GM21447 (cell line): ENCODE measurements around the gene TINAGL1.
A peak's percentile ranks its signal among the peaks of the same experiment; 100 is the strongest.

Source experiments
- ATAC-seq: cut with Tn5 transposase; IDR thresholded peaks from one replicate; pipeline ENCODE4 v1.9.1; 2021; ENCODE audit not compliant: unreplicated experiment

The TINAGL1 gene

DNA sequence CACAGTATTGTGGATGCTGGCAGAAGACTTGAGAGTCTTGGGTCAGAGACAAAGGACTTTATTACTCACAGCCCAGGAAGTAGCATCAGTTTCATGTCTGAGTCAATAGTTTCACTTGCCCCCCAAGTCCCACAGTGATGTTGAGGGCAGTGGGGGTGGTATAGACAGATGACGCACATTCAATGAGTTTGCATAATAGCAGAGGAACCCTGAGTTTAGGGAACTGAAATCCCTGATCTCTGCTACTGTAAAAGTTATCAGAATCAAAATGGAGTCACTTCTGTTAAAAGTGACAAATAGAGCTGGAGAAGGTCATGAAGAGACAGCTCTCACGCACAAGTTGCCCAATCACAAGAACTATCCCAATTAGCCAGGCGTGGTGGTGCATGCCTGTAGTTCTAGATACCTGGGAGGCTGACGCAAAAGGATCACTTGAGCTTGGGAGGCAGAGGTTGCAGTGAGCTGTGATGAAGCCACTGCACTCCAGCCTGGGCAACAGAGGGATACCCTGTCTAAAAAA, 29.7 kb downstream of the TINAGL1 start:
- ATAC-seq, result peak; percentile 89

DNA sequence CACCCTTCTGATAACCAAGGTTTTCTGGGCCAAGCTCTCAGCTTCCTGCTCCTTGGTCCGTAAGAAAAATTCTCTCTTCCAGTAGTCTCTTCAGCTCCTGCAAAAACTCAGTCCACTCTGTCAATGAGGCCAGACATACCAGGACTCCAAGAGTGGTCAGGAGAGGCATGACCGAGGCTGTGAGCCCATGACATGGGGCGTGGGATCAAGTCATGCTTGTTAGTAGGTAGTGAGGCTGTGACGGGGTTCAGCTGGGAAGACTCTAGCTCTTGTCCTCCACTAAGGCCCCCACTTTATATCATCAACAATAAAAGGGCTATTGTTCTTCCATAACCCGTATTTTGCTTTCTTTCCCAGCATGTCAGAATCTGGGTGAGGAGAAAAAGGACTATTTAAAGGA, 31.0 kb downstream of the TINAGL1 start:
- no peak for ATAC-seq

DNA sequence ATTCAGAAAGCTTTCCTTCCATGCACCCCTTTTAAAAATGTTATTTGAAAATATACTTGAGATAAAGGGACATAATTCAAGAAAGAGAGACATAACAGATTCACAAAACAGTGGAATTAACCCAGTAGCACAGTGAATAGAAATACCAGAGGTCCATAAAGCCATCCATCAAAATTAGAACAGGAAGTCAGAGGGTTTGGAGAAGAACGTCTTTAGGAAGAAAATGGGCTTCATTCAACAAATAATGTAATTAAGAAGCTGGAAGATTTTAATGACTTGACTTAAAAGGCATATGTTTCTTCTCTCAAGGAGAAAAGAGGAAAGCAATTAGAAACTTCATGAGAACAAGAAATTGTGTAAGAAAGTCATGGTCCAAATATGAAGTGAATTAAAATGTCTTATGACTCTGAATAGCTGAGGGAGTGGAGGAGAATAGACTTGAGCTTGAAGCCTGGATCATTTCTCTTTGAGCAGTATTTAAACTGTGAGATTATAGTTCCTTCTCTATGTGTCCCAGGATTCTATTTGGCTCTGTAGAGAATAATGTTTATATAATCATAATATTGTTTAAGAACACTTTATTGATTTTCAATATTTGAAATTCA, 33.3 kb downstream of the TINAGL1 start:
- ATAC-seq, result no peak

DNA sequence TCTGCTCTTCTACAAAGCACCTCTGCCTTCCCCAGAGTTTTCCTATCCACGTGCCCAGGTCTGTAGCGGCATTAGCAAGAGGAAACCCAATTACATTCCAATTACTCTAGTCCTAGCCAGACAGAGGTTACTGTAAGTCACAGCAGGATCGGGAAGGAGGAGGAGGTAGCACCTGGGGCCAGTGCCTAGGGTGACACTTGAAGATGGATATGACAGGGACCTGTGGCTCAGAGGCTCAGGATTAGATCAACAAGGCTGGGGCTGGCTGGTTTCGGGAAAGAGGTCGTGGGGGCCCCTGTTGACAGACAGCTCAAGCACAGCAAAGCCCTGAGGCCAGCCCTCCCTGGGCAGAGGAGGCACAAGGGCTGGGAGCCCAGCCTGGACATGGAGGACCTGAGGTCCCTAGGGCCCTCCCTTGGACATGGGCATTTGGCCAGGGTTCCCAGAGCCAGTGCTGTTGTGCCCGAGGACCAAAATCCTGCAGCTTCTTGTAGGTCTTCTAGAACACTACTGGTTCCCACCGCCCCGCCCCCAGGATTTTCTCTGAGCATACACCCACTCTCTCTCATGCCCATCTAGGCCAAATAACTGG, 38.2 kb downstream of the TINAGL1 start:
- ATAC-seq, result no peak

DNA sequence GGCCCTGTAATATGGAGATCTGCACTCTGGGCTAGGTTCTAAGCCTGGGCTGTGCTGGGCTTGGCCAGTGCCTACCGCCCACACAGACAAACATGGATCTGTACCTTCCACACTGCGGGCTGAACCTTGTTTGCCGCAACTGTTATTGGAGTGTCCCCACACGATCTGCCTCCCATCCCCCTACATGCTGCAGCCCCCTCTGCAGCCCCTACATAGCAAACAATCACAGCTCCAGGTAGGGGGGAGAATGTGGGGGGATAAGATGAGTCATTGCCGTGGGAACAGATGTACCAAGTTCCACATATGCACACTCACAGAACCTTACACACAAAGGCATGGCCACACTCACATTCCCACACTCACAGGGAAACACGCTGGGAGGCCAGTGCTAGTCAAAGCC, 39.1 kb downstream of the TINAGL1 start:
- ATAC-seq, result no peak

DNA sequence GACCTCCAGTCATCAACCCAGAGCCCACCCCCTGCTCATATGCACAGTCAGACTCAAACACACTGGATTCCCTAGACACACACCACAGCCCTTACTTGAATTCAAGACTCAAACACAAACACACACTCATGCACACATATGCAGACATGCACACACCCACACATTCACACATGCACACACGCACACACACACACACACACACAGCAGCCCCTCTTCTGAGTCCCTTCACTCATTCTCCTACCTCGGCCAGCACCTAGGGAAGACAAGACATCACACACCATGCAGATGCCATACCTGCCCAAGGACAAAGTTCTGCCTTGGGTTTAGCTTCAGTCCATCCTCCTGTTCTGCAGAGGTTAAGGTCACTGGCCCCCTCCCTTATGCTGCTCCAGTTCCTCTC, 39.6 kb downstream of the TINAGL1 start:
- ATAC-seq, result no peak

DNA sequence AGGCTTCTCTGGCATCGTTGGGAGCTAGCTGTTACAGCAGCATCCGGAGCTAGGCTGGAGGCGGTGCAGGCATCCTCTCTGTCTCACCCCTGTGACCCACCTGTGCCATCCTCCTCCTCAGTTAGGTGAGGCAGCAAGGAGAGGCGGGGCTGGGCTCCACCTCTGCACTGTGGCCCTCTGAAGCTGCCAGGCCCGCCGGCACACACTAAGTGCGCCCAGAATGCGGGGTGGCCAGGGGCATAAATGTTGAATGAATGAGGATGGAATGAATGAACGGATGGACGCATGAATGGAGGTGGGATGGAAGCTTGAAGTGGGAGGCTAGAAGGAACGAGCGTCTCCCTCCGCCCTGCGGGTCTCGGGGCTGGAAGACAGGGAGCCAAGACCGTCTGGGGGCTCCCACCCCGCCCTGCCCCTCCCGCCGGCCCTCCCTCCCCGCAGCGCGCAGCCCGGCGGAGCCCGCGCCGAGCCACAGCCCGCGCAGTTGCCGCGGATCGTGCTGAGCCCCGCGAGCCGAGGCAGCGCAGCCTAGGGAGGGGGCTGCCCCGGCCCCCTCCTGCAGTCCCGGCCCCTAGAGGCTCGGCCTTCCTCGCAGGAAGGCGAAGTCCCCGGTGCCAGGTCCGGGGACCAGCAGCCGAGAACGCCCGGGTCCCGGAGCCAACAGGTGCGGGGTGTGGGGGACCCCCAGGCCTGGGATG, 41.1 kb downstream of the TINAGL1 start, which contains the start of gene HCRTR1:
HCRTR1 (plus strand) TSS at position 472 of the 698 bp plus-strand sequence. CDS start 1,504 bp downstream, outside the sequence.
- ATAC-seq, result no peak

DNA sequence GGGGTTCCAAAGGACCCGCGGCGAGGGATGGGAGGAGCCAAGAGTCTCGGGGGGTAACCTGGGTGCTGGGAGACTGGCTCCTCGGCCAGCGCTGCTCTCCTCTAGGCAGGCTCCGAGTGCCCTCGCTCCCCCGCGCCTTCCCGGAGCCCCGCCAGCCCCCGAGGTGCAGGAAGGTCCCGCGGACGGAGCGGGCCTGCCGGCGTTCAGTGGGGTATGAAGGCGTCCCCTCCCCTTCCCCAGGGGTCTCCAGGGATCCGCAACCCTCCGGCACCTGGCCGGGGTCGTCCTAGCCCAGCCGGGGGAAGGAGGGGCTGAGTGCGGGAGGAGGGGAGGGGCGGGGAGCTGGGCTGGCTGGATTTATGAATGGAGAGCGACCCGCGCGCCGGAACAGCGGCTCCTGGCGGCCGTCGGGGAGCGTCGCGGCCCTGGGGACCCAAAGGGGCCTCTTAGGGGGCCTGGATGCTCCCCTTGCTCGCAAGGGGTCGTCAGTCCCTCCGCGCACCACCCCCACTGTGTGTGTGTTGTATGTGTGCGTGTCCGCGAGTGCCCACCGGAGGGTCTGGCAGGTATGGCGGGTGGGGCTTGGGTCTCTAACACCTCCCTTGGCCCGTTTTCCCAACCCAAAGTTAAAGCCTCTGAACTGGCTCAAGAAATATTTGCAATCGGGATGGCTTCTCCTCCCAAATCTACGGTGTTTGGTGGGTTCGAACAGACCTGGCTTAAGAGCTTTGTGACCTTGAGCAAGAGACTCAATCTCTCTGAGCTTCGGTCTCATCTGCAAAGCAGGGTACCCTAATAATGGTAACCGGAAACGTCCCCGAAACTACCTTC, 41.8 kb downstream of the TINAGL1 start:
- no peak for ATAC-seq

DNA sequence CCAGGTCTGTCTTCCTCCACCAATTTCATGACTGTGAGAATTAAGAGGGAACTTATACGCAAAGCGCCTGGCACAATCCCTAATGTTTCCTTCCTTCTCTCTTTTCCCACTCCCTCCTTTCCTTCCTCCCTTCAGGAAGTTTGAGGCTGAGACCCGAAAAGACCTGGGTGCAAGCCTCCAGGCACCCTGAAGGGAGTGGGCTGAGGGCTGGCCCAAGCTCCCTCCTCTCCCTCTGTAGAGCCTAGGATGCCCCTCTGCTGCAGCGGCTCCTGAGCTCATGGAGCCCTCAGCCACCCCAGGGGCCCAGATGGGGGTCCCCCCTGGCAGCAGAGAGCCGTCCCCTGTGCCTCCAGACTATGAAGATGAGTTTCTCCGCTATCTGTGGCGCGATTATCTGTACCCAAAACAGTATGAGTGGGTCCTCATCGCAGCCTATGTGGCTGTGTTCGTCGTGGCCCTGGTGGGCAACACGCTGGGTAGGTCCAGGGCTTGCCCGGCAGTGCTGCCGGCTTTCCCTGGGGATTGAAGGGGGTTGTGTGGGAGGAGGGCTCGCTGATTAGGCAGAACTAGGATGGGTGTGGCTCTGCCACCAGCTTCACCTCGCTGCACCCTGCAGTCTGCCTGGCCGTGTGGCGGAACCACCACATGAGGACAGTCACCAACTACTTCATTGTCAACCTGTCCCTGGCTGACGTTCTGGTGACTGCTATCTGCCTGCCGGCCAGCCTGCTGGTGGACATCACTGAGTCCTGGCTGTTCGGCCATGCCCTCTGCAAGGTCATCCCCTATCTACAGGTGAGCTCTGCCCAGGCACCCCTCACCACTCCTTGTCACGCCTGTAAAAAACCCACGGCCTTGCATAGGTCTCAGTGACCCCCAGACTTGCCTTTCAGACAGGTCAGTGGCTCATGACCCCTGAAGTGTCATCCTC, 42.9 kb downstream of the TINAGL1 start:
- ATAC-seq, result no peak

DNA sequence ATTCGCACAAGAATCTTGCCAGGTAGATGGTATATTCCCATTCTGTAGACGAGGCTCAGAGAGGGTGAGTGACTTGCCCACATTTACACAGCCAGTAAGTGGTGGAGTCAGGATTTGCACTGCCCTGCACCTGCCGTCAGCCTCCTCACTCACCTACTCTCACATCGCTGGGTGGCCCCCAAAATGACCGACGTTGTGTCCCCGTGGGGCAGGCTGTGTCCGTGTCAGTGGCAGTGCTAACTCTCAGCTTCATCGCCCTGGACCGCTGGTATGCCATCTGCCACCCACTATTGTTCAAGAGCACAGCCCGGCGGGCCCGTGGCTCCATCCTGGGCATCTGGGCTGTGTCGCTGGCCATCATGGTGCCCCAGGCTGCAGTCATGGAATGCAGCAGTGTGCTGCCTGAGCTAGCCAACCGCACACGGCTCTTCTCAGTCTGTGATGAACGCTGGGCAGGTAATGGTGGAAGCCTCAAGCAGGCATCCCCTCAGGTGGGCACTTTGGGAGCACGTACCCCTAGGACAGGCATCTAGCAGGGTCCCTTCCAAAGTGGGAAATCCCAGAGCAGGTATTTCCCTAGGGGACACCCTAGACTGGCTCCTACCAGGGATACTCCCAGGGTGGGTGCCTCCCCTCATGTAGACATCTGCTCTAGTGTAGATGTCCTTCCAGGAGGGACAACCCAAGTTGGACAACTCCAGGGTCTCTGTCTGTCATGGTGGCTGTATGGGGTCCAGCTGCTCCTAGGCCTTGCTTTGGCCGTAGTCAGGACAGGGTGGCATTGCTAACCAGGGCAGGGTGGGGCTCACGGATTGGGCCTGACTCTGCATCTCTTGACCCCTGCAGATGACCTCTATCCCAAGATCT, 44.5 kb downstream of the TINAGL1 start:
- no peak for ATAC-seq

DNA sequence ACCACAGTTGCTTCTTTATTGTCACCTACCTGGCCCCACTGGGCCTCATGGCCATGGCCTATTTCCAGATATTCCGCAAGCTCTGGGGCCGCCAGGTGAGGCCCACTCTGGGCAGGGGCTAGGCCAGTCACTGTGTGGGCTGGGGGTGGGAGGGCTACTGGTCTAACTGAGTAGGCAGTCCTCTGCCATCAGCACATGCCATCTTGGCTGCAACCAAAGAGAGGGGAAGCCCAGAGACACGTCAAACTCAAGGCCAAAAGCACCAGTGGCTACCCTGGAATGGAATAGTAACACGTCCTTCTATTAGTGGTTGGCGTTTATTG, 45.1 kb downstream of the TINAGL1 start:
- no peak for ATAC-seq

DNA sequence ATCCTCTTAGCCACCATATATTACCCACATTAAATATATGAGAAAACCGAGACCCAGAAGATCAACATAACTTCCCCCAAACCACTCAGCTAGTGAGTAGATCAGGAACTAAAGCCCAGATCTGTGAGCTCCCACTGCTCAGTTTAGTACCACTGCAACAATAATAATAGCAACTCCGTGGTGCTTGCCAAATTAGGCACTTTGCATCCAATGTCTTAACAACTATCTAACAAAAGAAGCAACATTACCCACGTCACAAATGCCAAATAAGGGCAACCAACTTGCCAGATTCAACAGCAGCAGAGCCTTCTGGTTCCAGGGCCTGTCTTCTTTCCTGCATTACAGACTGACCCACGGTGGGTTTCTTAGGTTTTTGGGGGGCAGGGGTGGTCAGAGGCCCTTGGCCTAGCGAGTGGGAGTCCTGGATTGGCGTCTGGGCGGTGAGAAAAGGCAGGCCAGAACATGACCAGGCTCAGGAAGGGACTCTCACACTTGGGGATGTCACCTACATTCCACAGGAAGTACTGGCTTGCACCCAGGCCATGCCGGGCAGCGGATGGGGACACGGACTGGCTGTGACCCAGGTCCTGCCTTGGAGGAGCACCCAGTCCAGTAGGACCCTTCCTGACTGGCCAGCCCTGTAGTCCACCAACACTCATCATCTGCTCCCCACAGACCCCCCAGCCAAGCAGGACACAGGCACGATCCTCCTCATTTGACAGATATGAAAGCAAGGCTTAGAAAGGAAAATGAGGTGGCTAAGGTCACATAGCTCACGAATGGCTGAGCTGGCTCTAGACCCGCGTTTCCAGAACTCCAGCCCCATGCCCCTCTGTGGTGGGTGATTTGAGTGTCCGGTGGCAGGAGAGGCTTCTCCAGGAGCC, 45.8 kb downstream of the TINAGL1 start:
- no peak for ATAC-seq

DNA sequence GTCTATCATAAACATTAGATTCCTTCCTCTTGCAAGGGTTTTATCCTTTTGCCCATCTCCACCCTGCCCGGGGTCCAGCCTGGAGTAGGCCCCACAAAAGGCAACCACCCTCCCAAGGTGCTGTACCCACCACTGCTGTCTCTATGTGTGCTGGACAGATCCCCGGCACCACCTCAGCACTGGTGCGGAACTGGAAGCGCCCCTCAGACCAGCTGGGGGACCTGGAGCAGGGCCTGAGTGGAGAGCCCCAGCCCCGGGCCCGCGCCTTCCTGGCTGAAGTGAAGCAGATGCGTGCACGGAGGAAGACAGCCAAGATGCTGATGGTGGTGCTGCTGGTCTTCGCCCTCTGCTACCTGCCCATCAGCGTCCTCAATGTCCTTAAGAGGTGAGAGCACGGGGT, 47.0 kb downstream of the TINAGL1 start:
- no peak for ATAC-seq

DNA sequence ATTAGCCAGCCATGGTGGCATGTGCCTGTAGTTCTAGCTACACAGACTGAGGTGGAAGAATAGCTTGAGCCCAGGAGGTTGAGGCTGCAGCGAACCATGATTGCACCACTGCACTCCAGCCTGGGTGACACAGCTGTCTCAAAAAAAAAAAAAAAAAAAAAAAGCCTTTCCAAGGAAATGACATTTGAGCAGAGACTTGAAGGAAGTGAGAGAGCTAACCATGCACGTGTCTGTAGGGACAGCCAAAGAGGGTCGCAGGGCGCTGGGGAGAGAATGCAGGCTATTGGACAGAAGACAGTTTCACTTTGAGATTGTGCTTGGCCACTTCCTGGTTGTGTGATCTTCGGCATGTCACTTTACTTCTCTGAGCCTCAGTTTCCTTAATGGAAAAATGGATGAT, 48.0 kb downstream of the TINAGL1 start:
- no peak for ATAC-seq

DNA sequence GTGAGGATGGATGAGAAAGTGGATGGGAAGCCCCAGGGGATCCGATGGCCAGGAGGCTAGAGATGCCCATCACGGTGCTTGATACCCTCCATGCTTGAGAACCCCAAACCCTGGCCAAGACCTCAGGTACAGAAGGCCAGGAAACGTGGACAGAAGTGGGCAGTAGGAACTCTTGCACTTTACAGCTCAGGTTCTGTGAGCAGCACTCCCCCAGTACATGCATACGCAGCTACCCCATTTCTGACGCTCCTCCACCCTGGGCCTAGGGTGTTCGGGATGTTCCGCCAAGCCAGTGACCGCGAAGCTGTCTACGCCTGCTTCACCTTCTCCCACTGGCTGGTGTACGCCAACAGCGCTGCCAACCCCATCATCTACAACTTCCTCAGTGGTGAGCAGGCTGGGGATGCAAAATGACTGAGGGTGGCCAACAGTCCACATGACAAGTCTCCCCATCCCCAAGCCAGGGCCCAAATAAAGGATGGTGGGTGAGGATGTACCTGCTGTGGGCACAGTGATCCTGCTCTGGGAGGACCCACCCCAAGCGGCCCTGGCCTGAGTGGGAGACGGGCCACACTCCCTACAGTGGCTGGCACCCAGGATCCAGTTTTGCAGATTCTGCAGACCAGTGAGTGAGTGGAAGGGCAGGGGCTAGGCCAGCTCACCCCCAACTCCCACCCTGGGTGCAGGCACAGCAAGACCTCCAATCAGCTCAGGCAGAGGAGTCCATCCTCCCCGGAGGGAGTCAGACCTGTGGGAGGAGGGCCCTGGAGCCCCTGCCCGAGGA, 48.6 kb downstream of the TINAGL1 start:
- no peak for ATAC-seq

DNA sequence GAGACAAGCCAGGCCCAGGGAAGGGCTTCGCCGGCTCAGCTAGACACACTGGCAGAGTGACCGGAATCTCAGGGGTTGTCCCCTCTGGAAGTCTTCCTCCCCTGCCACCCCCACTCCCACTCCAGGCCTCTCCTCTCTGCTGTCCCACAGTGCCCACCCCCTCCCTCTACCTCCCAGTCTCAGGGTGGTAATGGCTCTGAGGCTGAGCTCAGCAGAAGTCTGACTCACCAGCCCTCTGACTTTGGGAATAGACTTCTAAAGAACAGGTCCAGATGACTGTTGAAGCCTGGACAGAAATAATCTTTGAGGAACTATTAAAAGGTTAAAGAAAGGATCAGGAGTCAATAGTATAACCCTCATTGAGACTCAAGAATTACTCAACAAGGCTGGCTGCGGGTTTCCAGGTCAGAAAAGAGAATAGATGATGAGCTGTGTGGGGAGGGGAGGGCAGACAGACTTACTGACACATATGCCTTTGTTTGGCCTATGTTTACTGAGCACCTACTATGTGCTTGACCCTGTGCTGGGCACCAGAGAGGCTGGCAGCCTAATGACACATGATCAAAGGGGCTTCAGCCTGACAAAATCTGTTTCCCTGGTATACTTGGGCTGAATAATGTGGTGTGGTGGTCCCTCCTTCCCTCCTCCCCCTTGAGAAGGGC, 49.4 kb downstream of the TINAGL1 start:
- ATAC-seq, result no peak
